ENCODE measurements around the gene SLC16A4. TPM values are rescaled to one million over a fixed set of nuclear protein-coding genes. Genes with fewer than 3 reads are reported as not detected.

SLC16A4 gene
- total and polyA plus RNA-seq, 8 donors = 0.89 to 11.1 (median 2.6) TPM; not detected in 1

DNA sequence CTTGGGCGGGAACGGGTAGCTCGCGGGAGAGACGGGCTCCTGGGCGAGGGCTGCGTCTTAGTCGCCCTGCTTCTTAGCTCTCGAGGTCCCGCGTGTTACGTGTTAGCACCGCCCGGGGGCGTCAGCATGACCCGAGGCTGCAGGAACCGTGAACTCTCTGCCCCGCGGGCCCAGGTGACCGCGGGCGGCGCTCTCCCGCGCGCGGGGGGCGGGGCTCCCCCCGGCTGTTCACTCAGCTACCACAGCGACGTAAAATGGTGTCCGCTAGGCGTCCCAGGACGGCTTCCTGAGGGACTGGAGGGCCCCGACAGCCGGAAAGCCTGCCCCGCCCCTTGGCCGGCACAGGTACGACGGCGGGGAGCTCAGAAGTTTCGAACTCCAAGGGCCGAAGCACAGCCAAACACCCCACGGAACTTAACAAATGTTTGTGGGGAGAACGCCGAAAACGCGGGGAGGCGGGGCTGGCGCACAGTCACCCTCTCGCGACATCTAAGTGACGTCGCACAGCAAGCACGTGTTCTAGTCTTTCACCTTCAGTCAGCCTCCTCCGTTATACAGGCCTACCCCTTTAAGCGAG is 52.4 kb downstream of the SLC16A4 start:
- peak; percentile 2 to 79 (median 2) for TF ChIP-seq POLR2AphosphoS5 (IDR thresholded peaks at IDR 0.05)
- TF ChIP-seq EP300 (IDR thresholded peaks at IDR 0.05) = no peak
- TF ChIP-seq, protein P1, sequence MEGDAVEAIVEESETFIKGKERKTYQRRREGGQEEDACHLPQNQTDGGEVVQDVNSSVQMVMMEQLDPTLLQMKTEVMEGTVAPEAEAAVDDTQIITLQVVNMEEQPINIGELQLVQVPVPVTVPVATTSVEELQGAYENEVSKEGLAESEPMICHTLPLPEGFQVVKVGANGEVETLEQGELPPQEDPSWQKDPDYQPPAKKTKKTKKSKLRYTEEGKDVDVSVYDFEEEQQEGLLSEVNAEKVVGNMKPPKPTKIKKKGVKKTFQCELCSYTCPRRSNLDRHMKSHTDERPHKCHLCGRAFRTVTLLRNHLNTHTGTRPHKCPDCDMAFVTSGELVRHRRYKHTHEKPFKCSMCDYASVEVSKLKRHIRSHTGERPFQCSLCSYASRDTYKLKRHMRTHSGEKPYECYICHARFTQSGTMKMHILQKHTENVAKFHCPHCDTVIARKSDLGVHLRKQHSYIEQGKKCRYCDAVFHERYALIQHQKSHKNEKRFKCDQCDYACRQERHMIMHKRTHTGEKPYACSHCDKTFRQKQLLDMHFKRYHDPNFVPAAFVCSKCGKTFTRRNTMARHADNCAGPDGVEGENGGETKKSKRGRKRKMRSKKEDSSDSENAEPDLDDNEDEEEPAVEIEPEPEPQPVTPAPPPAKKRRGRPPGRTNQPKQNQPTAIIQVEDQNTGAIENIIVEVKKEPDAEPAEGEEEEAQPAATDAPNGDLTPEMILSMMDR (IDR thresholded peaks at IDR 0.05) = peak in 5 of 7 experiments; percentile 30 to 81 (median 66)
- no peaks in the 10 kb centered on the region for H3K9me3 ChIP-seq
- 0 to 1% (median 0%) methylated on average over 31 to 57 of the region's 57 CpGs for WGBS, 5 donors
- intact Hi-C loops (cut with DNase I; ENCODE audit: low total_unique reads) = no loop called here
- peak overlapping the region; percentile 97 to 100 (median 98) for H3K27ac ChIP-seq
- H3K4me1 ChIP-seq = peaks cover 43 to 60% (median 51%) of the 10 kb centered on the region in 4 donors
- H3K4me3 ChIP-seq = peak overlapping the region; percentile 90 to 95 (median 92)
- peak; percentile 96 for DNase-seq
- H3K36me3 ChIP-seq = peaks cover 7 to 28% (median 18%) of the 10 kb centered on the region in 4 donors
- H3K27me3 ChIP-seq = no peaks in the 10 kb centered on the region

DNA sequence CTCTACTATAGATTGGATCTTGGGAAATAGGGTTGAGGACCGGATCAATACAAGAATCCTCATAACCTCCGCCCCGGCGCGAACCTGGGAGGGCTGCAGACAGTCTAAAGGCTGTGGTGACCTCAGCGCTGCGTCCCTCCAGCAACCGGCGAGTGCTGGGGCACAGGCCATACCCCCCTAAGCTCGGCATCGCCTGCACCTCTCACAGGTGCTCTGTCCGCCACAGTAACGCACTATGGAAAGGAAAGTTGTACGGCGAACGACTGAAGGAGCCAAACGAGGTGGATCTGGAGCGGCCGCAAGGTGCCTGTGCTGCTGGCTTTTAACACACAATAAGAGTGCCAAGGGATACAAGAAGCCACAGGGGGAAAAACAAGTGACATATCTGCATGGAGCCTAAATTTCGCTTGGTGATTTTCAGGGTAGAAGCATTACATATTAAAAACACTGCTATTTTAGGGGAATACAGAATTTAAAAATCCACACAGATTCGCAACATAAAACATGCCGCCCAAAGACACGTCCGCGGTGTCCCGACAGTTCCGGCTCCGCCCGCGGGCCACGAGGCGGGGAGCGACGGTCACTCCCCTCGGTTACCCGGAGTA is 53.0 kb downstream of the SLC16A4 start:
- Histone ChIP-seq H3K9me3 (no peaks in the 10 kb centered on the region), H3K4me1 (peaks cover 39 to 54% (median 47%) of the 10 kb centered on the region in 4 donors), H3K4me3 (peak overlapping the region; percentile 90 to 95 (median 92)), H3K27me3 (no peaks in the 10 kb centered on the region), H3K36me3 (peaks cover 7 to 23% (median 18%) of the 10 kb centered on the region in 4 donors), H3K27ac (peak overlapping the region; percentile 97 to 100 (median 98))
- 0 to 3% (median 1%) methylated on average over 35 to 36 of the region's 36 CpGs for WGBS, 5 donors
- peak; percentile 53 to 82 for DNase-seq
- intact Hi-C loops (cut with DNase I; ENCODE audit: low total_unique reads) = no loop called here
- TF ChIP-seq, protein P1 (IDR thresholded peaks at IDR 0.05) = no peak
- no peak for TF ChIP-seq EP300 (IDR thresholded peaks at IDR 0.05)
- TF ChIP-seq POLR2A (IDR thresholded peaks at IDR 0.05) = peak in 1 of 4 donors; percentile 27
- peak in 1 of 3 donors; percentile 90 for TF ChIP-seq POLR2AphosphoS5 (IDR thresholded peaks at IDR 0.05)

DNA sequence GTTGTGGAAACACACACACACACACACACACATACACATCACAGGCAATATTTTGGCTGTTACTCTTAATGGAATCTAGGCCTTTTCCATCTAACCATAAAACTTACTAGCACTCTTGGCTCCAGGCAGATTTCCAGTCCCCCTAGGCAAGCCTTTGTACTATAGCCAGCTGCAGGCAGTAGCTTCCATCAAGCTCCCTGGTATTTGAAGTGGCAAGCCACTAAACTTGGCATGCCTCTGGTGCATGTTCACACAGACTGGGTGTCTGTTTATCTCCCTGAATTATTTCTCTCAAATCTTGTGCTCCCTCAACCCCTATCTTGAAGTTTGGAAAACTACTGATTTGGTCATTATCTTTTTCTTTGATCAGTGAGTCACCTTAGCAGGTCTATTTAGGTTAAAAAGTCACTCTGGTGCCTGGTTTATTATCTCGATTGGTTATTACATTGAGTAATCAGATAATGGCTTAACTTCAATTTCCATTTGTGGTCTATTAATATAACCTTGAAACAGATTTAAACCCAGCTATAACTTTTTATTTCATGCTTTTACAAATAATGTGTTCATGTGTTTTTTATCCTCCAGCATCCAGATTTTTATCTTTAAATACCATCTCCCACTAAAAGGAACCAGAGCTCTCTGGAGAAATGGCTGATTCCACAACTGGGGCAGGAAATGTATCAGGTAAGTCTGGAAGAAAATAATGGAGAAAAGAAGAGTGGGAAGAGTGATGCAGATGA is 54.4 kb downstream of the SLC16A4 start:
- no peaks in the 10 kb centered on the region for H3K27me3 ChIP-seq
- H3K9me3 ChIP-seq = no peaks in the 10 kb centered on the region
- peaks cover 25 to 41% (median 34%) of the 10 kb centered on the region in 4 donors for H3K4me1 ChIP-seq
- no peak for DNase-seq
- no peak for TF ChIP-seq POLR2AphosphoS5 (IDR thresholded peaks at IDR 0.05)
- TF ChIP-seq POLR2A (IDR thresholded peaks at IDR 0.05) = no peak
- TF ChIP-seq, protein P1 (IDR thresholded peaks at IDR 0.05) = no peak
- no peak for TF ChIP-seq EP300 (IDR thresholded peaks at IDR 0.05)
- WGBS, 5 donors = 19 to 33% (median 23%) methylated on average over 1 of the region's 1 CpG
- intact Hi-C loops (cut with DNase I; ENCODE audit: low total_unique reads) = no loop called here
- H3K36me3 ChIP-seq = peaks cover 7 to 10% (median 8%) of the 10 kb centered on the region in 4 donors
- no peak overlapping the region for H3K4me3 ChIP-seq
- H3K27ac ChIP-seq = peak overlapping the region; percentile 38 to 98 (median 98)

DNA sequence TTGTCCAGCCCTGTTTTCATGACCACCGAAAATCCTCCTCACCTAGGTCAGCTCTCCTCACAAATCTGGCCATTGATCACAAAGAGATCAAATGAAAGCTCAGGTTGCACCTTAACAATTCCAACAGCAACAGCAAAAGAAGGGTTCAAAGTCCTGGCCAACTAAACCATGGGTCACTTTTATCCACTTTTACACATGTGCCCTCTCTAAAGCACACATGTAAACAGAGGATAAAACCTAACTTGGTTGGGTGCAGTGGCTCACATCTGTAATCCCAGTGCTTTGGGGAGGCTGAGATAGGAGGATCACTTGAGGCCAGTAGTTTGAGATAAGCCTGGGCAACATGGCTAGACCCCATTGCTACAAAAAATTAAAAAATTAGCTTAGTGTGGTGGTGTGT is 55.6 kb downstream of the SLC16A4 start:
- H3K4me3 ChIP-seq = no peak overlapping the region
- no peaks in the 10 kb centered on the region for H3K27me3 ChIP-seq
- no peaks in the 10 kb centered on the region for H3K9me3 ChIP-seq
- peak overlapping the region in 2 of 5 donors; percentile 27 to 98 for H3K27ac ChIP-seq
- H3K4me1 ChIP-seq = peaks cover 13 to 29% (median 25%) of the 10 kb centered on the region in 4 donors
- intact Hi-C loops (cut with DNase I; ENCODE audit: low total_unique reads) = no loop called here
- WGBS, 5 donors = 85 to 100% (median 100%) methylated on average over 1 of the region's 1 CpG
- DNase-seq = no peak
- no peak for TF ChIP-seq EP300 (IDR thresholded peaks at IDR 0.05)
- TF ChIP-seq POLR2A (IDR thresholded peaks at IDR 0.05) = no peak
- TF ChIP-seq POLR2AphosphoS5 (IDR thresholded peaks at IDR 0.05) = no peak
- TF ChIP-seq, protein P1 (IDR thresholded peaks at IDR 0.05) = no peak
- H3K36me3 ChIP-seq = no peaks in the 10 kb centered on the region

All from stomach (tissue), 9 donors.